Muscle of leg (tissue), 11 donors: ENCODE data around the gene ADAMTS14. TPM values are rescaled to one million over a fixed set of nuclear protein-coding genes. Genes with fewer than 3 reads are reported as not detected.

Source experiments
- DNase-seq: peaks from one replicate; pipeline ENCODE4 v3.0.0; 2013
- H3K27ac ChIP-seq: one replicate; pipeline ENCODE4 v1.5.1; 2013; ENCODE audit warnings: mild to moderate bottlenecking, low read length, control low read depth
- H3K27me3 ChIP-seq: one replicate; pipeline ENCODE4 v1.6.1; 2013; ENCODE audit warnings: low read length; ENCODE audit not compliant: control insufficient read depth, insufficient read depth
- H3K36me3 ChIP-seq: one replicate; pipeline ENCODE4 v1.6.1; 2013; ENCODE audit warnings: low read length; ENCODE audit not compliant: control insufficient read depth, insufficient read depth
- H3K4me1 ChIP-seq: one replicate; pipeline ENCODE4 v1.6.1; 2013; ENCODE audit warnings: low read length; ENCODE audit not compliant: control insufficient read depth, insufficient read depth
- H3K4me3 ChIP-seq: one replicate; pipeline ENCODE4 v1.5.1; 2013; ENCODE audit warnings: low read length, control low read depth
- H3K9me3 ChIP-seq: replicated peaks from 2 replicates; pipeline ENCODE4 v1.6.1; 2013; ENCODE audit warnings: low read depth, low read length; ENCODE audit not compliant: control insufficient read depth
- WGBS: methylation state at CpG from one replicate; pipeline ENCODE4 v1.1.5; 2013; ENCODE audit warnings: missing lambda C conversion rate; ENCODE audit not compliant: insufficient coverage; 5-methylcytosine and 5-hydroxymethylcytosine counted together
- polyA plus RNA-seq, 8 donors: library from polyadenylated mRNA; unstranded; fragments of 120-200 nt; gene quantifications; one replicate each; pipeline versions ENCODE4 v1.2.1 to v1.2.3, GENCODE V29; 2013; ENCODE audit warnings: inconsistent platforms in 1 of 8, low replicate concordance in 1 of 8; ENCODE audit not compliant: insufficient read length in 8 of 8, insufficient read depth in 1 of 8
- total RNA-seq: library from RNA; stranded (reverse); fragments of 120-200 nt; gene quantifications from one replicate; pipeline ENCODE4 v1.2.4, GENCODE V29; 2013

ADAMTS14 gene
- total and polyA plus RNA-seq, 9 donors = 12.5 to 30.0 (median 20.0) TPM

DNA sequence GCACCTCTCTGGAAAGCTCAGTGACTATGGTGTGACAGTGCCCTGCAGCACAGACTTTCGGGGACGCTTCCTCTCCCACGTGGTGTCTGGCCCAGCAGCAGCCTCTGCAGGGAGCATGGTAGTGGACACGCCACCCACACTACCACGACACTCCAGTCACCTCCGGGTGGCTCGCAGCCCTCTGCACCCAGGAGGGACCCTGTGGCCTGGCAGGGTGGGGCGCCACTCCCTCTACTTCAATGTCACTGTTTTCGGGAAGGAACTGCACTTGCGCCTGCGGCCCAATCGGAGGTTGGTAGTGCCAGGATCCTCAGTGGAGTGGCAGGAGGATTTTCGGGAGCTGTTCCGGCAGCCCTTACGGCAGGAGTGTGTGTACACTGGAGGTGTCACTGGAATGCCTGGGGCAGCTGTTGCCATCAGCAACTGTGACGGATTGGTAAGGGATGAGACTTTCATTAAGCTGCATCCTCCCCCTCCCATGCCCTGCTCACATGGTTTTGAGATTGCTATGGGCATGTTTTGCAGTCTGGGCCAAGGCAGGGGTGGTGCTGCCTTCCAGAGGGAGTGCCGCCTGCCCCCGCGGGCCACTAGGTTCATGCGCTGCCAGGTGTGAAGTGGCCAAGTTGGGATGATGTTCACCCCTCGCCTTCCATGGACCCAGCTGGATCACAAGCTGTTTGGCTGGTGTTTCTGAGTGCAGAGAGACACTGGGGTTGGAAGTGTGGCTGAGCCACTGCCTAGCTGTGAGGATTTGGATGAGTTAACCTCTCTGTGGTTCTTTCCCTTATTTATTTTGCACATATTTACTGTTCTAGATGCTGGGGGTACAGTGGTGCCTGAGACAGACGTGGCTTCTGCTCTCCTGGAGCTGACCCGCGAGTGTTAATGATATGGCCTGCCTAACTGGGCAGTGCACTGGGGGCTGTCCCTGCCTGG, 2.5 kb downstream of the ADAMTS14 start:
- H3K4me3 ChIP-seq = no peak overlapping the region
- H3K27ac ChIP-seq = peak overlapping the region; percentile 87
- no peaks in the 10 kb centered on the region for H3K9me3 ChIP-seq

GRCh38 chr10:70675496-70676161, 3.3 kb downstream of the ADAMTS14 start:
- Histone ChIP-seq H3K27ac (peak overlapping the region; percentile 87), H3K36me3 (peaks cover 22% of the 10 kb centered on the region), H3K27me3 (peaks cover 1% of the 10 kb centered on the region), H3K9me3 (no peaks in the 10 kb centered on the region), H3K4me1 (peaks cover 79% of the 10 kb centered on the region), H3K4me3 (no peak overlapping the region)
- DNase-seq = no peak
- 55% methylated on average over 10 of the region's 14 CpGs for WGBS

More for the DNA sequence above, 2.5 kb downstream of the ADAMTS14 start:
- DNase-seq = peak; percentile 71
- WGBS = 69% methylated on average over 12 of the region's 24 CpGs
- H3K27me3 ChIP-seq = peaks cover 2% of the 10 kb centered on the region
- H3K4me1 ChIP-seq = peaks cover 79% of the 10 kb centered on the region
- H3K36me3 ChIP-seq = peaks cover 20% of the 10 kb centered on the region

- Histone ChIP-seq H3K9me3 (no peaks in the 10 kb centered on the region), H3K27me3 (no peaks in the 10 kb centered on the region), H3K36me3 (peaks cover 22% of the 10 kb centered on the region), H3K4me3 (no peak overlapping the region), H3K4me1 (peaks cover 82% of the 10 kb centered on the region), H3K27ac (no peak overlapping the region)
- 90% methylated on average over 6 of the region's 6 CpGs for WGBS
- no peak for DNase-seq
Measured at GRCh38 chr10:70676511-70676910, 4.2 kb downstream of the ADAMTS14 start.

- no peak overlapping the region for H3K4me3 ChIP-seq
- 77% methylated on average over 5 of the region's 5 CpGs for WGBS
- H3K9me3 ChIP-seq = no peaks in the 10 kb centered on the region
- H3K27ac ChIP-seq = no peak overlapping the region
- peaks cover 82% of the 10 kb centered on the region for H3K4me1 ChIP-seq
- no peak for DNase-seq
- H3K27me3 ChIP-seq = no peaks in the 10 kb centered on the region
- peaks cover 22% of the 10 kb centered on the region for H3K36me3 ChIP-seq
Measured at GRCh38 chr10:70677016-70677415, 4.7 kb downstream of the ADAMTS14 start.

GRCh38 chr10:70677620-70678249, 5.4 kb downstream of the ADAMTS14 start:
- Histone ChIP-seq H3K9me3 (no peaks in the 10 kb centered on the region), H3K27me3 (no peaks in the 10 kb centered on the region), H3K4me1 (peaks cover 87% of the 10 kb centered on the region), H3K27ac (no peak overlapping the region), H3K4me3 (no peak overlapping the region), H3K36me3 (peaks cover 22% of the 10 kb centered on the region)
- DNase-seq = no peak
- 89% methylated on average over 3 of the region's 9 CpGs for WGBS

- DNase-seq = no peak
- 86% methylated on average over 3 of the region's 3 CpGs for WGBS
- H3K4me1 ChIP-seq = peaks cover 87% of the 10 kb centered on the region
- H3K27ac ChIP-seq = no peak overlapping the region
- H3K9me3 ChIP-seq = no peaks in the 10 kb centered on the region
- H3K36me3 ChIP-seq = peaks cover 22% of the 10 kb centered on the region
- no peaks in the 10 kb centered on the region for H3K27me3 ChIP-seq
- H3K4me3 ChIP-seq = no peak overlapping the region
Measured at GRCh38 chr10:70678250-70678635, 5.9 kb downstream of the ADAMTS14 start.

DNA sequence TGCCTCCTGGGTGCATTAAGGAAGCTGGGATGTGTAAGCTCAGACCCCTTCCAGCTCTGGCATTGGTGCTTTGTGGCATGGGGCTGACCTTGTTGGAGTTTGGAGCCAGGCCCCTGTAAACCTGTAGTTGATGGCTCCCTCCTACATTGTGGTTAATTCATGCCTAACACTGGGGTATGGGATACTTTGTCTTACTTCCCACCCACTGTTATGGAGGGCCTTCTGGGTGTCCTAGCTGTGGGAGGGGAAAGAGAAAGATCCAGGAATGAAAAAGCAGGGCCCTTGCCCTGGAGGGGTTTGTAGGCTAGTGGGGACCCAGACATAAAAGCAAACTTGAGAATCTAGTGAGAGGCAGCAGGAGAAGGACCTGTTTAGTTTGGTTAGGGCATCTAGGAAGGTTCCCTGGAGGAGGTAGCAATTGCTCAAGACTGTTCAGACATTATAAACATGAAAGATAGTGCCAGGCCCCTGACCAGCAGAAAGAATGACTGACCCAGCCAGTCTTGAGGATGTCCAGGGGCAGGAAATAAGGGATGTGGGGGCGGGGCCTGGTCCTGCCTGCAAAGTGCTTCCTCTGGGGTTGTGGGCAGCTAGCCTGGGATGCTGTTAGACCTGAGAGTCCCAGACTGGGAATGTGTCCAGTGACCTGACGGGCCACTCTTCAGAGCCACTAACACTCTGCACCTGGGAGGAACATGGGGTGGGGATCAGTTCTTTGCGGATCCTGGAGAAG, 6.6 kb downstream of the ADAMTS14 start:
- Histone ChIP-seq H3K27me3 (no peaks in the 10 kb centered on the region), H3K36me3 (peaks cover 24% of the 10 kb centered on the region), H3K4me3 (no peak overlapping the region), H3K9me3 (no peaks in the 10 kb centered on the region), H3K4me1 (peaks cover 87% of the 10 kb centered on the region), H3K27ac (peak overlapping the region; percentile 76)
- no peak for DNase-seq
- 55% methylated on average over 2 of the region's 3 CpGs for WGBS

GRCh38 chr10:70679498-70679897, 7.2 kb downstream of the ADAMTS14 start:
- H3K27me3 ChIP-seq = no peaks in the 10 kb centered on the region
- peaks cover 83% of the 10 kb centered on the region for H3K4me1 ChIP-seq
- no peak overlapping the region for H3K4me3 ChIP-seq
- peak overlapping the region; percentile 76 for H3K27ac ChIP-seq
- peaks cover 24% of the 10 kb centered on the region for H3K36me3 ChIP-seq
- DNase-seq = peak; percentile 94
- no peaks in the 10 kb centered on the region for H3K9me3 ChIP-seq
- WGBS = 39% methylated on average over 7 of the region's 10 CpGs

- H3K36me3 ChIP-seq = peaks cover 23% of the 10 kb centered on the region
- H3K9me3 ChIP-seq = no peaks in the 10 kb centered on the region
- WGBS = 26% methylated on average over 4 of the region's 11 CpGs
- no peak overlapping the region for H3K27ac ChIP-seq
- no peak overlapping the region for H3K4me3 ChIP-seq
- peaks cover 80% of the 10 kb centered on the region for H3K4me1 ChIP-seq
- H3K27me3 ChIP-seq = no peaks in the 10 kb centered on the region
- no peak for DNase-seq
Measured at GRCh38 chr10:70680899-70681730, 8.8 kb downstream of the ADAMTS14 start.
